ENCODE results near the gene HIC2. TPM values are rescaled to one million over a fixed set of nuclear protein-coding genes. Genes with fewer than 3 reads are reported as not detected.
"Not testable (repeated sequence)": the region's sequence is repeated elsewhere in the genome, so short reads cannot be mapped to it uniquely, and the experiment has no call there.

HIC2 gene
- total and polyA plus RNA-seq, 9 of the 15 experiments (the other 6 are each of a cell fraction or from before 2014, with no cell fraction given): 1.7 to 117 (median 35.5) TPM

GRCh38 chr22:21468194-21469096, 51.3 kb downstream of the HIC2 start (continued):
- 0 out of 2 replicates have a peak, but pooled peaks have one; percentile 36 for TF ChIP-seq STAT6 (CRISPR knock-in tag; IDR thresholded peaks at IDR 0.05)

- FAIRE-seq; H3K4me2 ChIP-seq (ENCODE audit: insufficient read depth, low read length); DNase-seq (ENCODE audit: extremely low read depth in 1 of 4, low spot score in 3 of 4); CTCF ChIA-PET (ENCODE audit: low intra/inter-chr PET ratio); H2AFZ ChIP-seq (ENCODE audit: low read depth, low read length); POLR2A ChIA-PET; BruUV-seq (replicated peaks); intact Hi-C loops (cut with micrococcal nuclease); in situ Hi-C loops (cut with MboI); H3K36me3 ChIP-seq (ENCODE audit: control insufficient read depth, insufficient read depth, low read length); H3K9me1 ChIP-seq (ENCODE audit: control insufficient read depth, insufficient read depth, low read length); ATAC-seq; H3K27ac ChIP-seq (ENCODE audit: extremely low read depth, low read depth, low read length); H3K9me3 ChIP-seq (replicated peaks; ENCODE audit: control insufficient read depth, insufficient read depth, low read depth, low read length); H4K20me1 ChIP-seq (replicated peaks; ENCODE audit: control insufficient read depth, insufficient read depth, low read length); H3K9ac ChIP-seq (ENCODE audit: insufficient read depth in 1 of 2, low read depth in 2 of 2, low read length in 2 of 2); H3K4me3 ChIP-seq; H3K79me2 ChIP-seq (ENCODE audit: control insufficient read depth, insufficient read depth, low read length); H3K27me3 ChIP-seq (ENCODE audit: control insufficient read depth in 2 of 2, insufficient read depth in 2 of 2, low read length in 2 of 2): not testable (repeated sequence)
- TF ChIP-seq THAP12 (CRISPR knock-in tag; IDR thresholded peaks at IDR 0.05) (peak; percentile 66; the same call in 1 of the 2 replicates), POLR2G (IDR thresholded peaks at IDR 0.05; ENCODE audit: low read depth, low read length) (peak; percentile 57; the same call in 1 of the 2 replicates), GATAD2B (IDR thresholded peaks at IDR 0.05; ENCODE audit: borderline replicate concordance) (peak; percentile 53; the same call in 1 of the 2 replicates), ZBTB33 (CRISPR knock-in tag; IDR thresholded peaks at IDR 0.05) (0 out of 2 replicates have a peak, but pooled peaks have one; percentile 15), RB1 (IDR thresholded peaks at IDR 0.05; ENCODE audit: low read depth) (0 out of 2 replicates have a peak, but pooled peaks have one; percentile 16)
- peaks cover 0 to 11% of the 10 kb centered on the region in 2 experiments; a peak in 2 of 5 replicates for H3K4me1 ChIP-seq (replicated peaks in 1 of 2; ENCODE audit: control insufficient read depth in 2 of 2, insufficient read depth in 2 of 2, low read length in 2 of 2)
- WGBS (ENCODE audit: insufficient coverage, low coverage, missing lambda C conversion rate): 88% methylated on average over 44 of the region's 87 CpGs
These were observed 52.2 kb downstream of the HIC2 start for GRCh38 chr22:21469097-21469994.

All from K562 (cell line).